Fibroblast of skin of left quadriceps (primary cell): ENCODE data around the gene PBX2.
"Not testable (repeated sequence)": the region's sequence is repeated elsewhere in the genome, so short reads cannot be mapped to it uniquely, and the experiment has no call there.

Experiments
- DNase-seq, 2 experiments: peaks; one replicate each; pipeline ENCODE4 v3.0.0-alpha.2; 2013; ENCODE audit warnings: low read depth in 2 of 2

Gene PBX2, protein sequence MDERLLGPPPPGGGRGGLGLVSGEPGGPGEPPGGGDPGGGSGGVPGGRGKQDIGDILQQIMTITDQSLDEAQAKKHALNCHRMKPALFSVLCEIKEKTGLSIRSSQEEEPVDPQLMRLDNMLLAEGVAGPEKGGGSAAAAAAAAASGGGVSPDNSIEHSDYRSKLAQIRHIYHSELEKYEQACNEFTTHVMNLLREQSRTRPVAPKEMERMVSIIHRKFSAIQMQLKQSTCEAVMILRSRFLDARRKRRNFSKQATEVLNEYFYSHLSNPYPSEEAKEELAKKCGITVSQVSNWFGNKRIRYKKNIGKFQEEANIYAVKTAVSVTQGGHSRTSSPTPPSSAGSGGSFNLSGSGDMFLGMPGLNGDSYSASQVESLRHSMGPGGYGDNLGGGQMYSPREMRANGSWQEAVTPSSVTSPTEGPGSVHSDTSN

DNA sequence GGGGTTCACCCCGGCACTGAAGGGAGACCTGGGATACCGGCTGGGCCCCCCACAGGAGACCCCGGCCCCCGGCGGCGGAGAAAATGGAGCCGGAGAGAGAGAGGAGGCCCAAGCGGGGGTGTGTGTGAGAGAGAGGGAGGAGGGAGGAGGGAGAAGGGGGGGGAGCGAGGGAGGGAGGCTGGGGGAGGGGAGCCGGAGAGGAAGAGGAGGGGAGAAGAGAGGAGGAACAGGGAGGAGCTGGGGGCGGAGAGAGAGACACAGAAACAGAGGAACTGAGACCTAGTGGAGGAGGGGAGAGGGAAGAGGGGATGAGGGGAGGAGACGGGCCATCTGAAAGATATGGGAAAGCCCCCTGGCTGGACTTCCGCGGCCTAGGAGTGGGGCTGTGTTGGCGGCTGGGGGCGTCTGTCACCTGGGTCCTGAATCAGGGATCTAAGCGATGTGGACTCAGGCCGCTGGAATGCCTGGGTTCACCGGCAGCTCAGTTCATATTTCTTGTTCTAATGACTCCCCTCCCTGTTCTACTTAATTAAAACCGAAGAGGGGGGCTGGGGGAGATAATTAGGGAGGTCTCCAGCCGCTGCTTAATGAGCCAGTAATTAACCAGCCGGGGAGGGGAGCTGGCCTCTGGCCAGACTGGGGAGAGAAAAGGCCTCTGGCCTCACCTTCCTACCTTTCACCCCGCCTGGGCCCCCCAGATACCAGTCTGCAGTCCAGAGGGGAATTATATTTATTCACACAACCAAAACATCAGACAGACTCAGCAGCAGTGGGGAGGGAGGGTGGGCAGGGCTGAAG, at the start of gene PBX2:
PBX2 (minus strand) TSS at position 149 of the 798 bp plus-strand sequence. CDS start 287 bp downstream, outside the sequence.
- peak; percentile 85 to 87 for DNase-seq

DNA sequence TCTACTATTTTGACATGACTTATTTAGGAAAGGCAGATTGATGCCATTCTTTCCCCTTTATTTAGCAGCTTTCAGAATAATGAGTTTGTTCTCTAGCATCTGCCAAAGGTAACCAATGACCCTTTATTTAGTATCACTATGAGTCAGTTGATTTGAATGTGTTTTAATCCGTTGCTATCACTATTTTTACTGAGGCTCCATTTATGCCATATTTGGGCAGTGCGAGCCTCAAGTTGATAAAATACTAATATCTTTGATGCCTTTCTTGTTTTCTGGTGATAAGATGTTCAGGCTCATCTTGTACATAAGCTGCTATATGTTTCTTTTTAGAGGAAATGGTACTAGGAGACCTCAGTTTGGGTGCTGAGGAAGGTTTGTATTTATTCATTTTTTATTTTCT, 49.5 kb upstream of the PBX2 start:
- DNase-seq, result no peak

DNA sequence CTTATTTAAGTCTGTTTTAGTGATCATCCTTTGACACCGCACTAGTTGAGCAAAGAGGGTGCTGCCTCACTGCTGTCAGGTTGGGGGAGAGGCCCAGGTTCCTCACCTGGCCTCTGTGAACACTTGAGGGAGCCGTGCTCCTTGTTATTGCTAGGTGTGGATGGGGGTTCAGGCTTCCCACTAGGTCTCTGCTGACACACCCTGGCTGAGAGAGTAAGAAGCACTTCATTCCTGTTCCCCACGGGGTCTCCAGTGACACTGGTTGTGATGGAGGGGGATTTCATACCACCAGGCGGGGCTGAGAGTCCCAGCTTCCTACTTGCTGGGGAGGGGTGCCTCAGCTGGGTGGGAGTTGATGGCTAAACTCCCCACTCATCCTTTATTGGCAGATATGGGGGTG, 44.9 kb upstream of the PBX2 start:
- no peak for DNase-seq

DNA sequence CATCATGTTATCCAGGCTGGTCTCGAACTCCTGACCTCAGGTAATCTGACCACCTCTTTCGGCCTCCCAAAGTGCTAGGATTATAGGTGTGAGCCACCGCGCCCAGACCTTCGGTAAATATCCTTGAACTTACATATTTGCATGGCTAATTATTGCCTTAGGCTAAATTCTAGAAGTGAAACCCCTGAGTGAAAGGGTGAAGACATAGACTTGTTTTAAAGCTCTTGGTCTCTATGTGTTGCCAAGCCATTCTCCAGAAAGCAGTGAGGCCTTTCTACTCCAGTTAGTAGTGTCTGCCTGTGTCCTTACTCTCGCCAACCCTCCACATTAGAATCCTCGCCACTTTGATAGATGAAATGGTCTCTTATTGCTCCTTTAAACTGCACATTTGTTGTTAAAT, 36.4 kb upstream of the PBX2 start:
- no peak for DNase-seq

DNA sequence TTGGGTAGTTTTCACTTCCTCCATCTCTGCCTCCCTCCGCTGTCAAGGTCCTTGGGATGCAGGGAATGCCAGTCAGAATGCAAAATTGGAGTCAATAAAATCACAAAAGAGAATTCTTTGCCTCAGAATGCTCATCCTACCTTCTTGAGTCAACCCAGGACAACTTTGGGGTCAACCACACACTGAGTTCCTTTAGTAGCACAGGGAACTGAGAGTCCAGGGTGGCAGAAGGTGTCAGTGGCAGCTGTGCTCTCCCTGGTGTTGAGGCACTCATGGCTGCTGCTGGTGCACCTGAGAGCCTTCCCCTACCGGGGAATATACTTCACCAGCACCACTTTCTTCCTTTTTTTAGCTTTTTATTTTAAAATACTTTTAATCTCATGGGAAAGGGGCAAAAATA, 34.7 kb upstream of the PBX2 start:
- DNase-seq, result no peak

DNA sequence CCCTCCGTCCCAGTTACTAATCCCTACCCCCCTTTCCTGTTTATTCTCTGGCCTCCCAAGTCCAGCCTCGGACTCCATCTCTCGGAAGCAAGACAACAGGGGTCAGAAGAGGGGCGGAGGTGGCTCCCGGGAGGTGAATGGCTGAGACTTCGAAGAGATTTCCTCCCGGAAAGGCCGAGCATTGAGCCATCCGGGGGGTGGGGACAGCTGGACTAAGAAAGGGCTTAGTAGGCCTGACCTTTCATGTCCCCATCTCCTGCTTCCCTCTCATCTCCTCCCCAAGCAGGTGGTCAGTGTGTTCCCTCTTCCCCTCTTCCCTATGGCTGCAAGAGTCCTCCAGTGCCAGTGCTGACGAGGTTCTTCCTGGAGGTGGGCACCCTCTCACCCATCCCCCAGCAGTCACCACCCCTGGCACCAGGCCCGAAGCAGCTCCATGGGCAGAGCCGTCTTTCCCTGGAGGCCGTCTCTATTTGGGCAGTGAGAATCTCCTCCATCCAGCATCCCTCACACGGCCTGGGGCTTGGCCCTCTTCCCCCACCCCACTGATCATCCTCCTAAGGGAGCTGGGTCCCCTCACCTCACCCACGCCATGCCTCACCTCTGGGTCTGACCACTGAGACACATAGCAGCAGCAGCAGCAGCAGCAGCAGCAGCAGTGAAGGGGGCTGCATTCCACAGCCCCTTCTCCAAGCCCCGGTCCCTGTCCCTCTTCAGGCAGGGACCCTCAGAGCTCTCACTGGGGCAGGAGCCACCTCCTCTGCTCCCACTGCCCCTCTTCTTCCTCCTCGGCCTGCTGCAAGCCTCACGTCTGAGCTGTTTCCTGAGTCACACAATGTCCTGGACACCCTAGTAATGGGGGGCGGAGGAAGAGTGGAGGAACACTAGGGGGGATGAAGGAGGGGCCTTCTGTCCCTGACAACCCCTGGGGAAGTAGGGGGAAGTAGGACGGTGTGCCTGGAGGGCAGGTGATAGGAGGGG, 33.5 kb upstream of the PBX2 start, which contains the start of gene NOTCH4:
NOTCH4 (minus strand) TSS at position 810 of the 978 bp plus-strand sequence; CDS start at position 671, 139 bp downstream.
- DNase-seq, result no peak

DNA sequence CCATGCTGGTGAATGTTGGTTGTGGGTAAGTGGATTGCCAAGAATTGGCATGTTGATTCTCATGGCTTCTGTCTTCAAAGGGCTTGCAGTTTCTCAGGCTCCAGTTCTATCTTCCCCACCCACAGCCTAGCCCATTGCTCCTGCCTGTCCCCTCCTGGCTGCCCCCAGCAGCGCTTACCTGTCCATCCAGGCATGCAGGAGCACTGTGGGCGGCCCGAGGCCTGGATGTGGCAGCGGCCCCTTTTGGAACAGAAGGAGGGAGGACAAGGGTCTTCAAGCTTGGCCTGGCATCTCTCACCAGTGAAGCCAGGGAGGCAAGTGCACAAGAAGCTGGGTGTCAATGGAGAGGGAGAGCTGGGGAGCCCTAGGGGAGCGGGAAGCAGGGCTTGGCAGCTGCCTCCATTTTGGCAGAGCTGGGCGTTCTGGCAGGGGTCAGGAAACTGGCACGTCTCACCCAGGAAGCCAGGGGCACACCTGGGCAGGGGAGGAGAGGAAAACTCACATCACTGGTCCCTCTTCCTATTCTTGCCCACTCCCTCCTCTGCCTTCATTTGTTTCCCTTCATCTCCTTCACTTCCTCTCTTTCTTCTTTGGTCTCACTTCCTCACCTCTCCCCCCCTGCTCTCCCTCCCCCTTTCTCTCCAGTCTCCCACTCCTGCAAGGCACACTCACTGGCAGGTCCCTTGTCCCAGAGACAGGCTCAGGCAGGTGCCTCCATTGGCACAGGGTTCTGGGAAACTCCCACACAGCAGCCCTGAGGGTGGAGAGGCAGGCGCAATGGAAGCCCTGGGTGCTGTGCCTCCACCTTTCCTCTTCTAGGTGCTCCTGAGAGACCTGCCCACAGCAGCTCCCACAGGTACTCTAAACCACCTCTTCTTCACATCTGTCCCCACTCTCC, 32.6 kb upstream of the PBX2 start:
- DNase-seq, result no peak

DNA sequence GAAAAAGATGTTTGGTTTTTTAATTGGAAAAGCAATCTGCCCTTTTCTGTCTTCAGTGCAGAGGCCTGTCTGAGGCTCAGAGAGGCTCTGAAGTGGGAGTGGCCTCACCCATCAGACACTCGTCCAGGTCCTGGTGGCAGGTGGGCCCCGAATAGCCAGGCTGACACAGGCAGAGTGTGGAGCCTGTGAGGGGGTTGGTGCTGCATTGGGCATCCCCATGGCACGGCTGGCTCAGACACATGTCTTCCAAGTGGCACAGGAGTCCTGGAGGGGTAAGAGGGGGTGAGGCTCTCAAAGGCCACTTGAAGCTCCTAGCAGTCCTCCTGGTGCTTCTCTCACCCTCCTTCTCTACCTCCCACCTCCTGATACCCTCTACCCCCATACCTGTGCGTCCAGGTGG, 30.0 kb upstream of the PBX2 start:
- no peak for DNase-seq

DNA sequence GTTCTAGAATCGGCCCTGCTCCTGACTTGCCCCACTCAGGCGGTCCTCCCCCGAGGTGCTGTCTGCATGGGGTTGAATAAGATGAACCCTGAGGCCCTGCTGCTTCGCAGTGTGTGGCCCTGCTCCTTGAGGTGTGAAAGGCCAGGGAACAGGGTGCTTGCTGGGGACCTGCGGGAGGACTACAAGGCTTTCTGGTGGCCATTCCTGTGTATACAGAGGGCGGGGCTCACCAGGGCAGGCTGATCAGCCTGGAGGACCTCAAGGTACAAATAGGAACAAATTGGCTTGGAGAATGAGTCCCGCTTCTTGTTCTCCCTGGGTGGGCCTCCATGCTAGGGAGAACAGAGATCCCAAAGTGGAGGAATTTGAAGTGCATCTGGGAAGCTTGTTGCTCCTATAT, 28.2 kb upstream of the PBX2 start:
- DNase-seq, result no peak

DNA sequence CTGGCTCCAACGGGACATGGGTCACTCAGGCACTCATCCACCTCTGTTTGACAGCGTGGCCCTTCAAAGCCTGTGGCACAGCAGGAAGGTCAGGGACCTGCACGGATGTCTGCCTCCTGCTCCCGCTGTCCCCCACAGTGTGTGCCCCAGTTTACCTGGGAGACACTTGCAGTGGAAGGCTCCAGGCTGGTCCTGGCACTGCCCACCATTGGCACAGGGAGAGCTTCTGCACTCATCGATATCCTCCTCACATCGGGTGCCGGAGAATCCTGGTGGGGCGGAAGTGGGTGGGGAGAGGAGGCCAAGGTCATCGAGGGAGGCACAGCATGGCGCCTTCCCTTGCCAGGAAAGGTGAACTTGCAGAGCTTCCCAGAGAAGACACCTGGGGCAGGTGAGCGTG, 27.0 kb upstream of the PBX2 start:
- no peak for DNase-seq

DNA sequence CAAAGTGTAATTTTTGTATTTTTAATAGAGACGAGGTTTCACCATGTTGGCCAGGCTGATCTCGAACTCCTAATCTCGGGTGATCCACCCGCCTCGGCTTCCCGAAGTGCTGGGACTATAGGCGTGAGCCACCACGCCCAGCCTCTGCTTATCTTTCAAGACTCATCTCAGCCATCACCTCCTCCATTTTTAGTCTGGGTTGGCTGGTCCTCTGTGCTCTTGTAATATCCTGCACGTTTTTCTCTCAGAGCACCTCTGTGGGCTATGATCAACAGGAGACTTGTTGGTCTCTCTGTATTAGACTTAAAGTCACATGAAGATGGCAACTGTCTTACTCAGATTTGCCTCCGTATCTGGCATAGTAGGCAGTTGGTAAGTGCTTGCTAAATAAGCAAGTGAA, 26.3 kb upstream of the PBX2 start:
- DNase-seq, result no peak

DNA sequence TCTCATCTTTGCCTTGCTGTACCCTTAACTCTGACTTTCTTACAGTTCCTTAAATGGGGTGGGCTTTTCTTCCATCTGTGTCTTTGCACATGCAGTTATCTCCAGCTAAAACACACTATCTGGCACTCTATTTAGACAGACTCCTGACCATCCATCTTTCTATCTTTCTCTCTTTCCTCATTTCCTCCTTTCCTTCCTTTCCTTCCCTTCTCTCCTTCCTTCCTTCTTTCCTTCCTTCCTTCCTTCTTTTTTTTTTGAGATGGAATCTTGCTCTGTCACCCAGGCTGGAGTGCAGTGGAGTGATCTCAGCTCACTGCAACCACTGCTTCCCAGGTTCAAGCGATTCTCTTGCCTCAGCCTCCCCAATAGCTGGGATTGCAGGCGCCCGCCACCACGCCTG, 25.6 kb upstream of the PBX2 start:
- no peak for DNase-seq

DNA sequence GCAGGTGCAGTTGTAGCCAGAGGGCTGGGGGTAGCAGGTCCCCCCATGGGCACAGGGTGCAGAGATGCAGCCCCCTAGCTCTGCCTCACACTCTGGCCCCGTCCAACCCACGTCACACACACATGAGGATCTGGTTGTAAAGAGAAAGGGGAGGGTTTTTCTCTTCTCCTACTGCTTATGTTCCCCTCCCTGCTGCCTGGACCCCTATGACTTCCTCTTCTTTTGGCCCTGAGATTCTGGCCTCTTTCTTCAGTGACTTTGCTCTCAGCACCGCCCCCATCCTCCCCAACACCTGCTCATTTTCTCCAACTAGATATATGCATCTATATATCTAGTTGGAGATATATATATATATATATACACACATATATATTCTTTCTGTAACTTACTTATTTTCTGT, 24.1 kb upstream of the PBX2 start:
- no peak for DNase-seq

DNA sequence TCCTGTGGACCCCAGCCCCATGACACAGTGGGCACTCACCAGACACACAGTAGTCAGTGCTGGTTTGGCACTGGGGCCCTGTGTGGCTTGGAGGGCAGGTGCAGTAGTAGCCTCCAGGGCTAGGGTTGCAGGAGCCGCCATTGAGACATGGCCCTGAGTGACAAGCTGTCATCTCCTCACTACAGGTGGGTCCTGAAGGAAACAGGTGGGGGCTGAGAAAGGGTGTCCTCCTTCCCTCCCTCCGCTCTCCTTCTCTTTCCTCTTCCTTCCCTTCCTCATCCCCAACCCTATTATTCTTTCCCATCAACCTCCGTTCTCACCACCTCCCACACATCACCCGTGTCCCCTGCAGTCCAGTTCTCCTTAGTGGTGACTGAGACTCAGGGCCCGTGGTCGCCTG, 23.6 kb upstream of the PBX2 start:
- DNase-seq, result no peak

DNA sequence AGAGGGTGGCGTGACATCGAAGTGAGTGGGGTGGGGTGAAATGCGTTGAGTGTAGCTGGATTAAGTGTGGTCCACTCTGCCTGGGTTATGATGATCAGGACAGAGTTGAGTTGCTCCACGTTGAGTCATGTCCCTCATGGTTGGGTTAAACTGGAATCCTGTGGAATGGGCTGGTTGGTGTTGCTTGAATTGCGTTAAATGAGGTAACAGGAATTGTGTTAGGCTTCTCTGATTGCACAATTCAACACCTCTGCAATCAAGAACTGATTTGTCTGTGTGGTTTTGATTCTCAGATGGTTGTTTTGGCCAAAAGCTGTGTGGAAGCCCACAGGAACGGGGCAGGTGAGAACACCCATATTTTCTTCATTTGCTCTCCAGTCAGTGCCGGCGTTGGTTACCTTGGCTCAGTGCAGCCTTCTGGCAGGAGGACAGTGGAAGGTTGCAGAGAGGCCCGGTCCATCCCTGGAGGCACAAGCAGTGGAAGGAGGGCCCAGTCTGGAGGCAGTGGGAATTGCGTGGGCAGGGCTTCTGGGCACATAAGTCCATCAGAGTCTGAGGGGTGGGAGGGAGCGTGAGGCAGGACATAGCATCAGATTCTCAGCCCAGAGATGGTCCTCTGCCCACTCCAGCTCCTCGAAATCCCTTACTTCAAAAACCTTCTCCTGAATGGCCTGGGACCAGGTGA, 22.2 kb upstream of the PBX2 start:
- DNase-seq, result no peak

DNA sequence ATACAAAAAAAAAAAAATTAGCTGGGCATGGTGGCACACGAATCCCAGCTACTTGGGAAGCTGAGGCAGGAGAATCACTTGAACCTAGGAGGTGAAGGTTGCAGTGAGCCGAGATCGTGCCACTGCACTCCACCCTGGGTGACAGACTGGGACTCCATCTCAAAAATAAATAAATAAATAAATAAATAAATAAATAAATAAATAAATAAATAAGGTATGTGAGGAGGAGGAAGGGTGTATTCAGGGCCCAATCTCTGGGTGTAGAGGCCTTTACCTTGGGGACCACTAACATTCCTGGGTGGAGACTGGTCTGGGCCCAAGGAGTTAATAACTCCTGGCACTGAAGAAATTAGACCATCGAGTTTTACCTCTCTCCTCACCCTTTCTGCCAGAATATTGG, 21.4 kb upstream of the PBX2 start:
- DNase-seq, result not testable (repeated sequence)

DNA sequence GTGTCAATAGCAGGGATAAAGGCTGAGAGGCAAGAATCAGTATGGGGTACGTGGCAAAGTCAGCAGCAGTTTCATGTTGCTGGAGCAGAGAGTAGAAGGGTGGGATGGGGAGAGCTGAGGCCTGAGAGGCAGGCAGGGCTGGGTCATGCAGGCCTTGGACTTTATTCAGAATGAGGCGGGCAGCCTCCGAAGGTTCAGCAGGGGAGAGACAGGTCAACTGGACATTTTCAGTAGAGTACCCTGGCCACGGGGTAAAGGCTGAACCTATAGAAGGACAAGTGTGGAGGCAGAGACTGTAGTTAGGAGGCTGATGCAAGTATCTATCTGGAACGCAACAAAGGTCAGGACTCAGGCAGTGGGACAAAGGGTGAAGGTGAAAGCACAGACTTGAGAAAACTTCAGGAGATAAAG, 20.2 kb upstream of the PBX2 start:
- DNase-seq, result no peak

DNA sequence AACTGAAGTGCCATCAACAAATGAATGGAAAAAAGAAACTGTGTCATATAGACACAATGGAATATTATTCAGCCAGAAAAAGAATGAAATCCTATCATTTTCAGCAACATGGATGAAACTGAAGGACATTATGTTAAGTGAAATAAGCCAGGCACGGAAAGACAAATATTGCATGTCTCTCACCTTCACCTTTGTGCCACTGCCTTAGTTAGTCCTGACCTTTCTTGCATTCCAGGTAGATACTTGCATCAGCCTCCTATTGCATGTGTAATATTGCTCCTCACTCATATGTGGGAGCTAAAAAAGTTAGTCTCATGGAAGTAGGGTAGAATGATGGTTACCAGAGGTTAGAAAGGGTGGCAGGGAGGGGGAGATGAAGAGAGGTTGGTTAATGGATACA, 19.0 kb upstream of the PBX2 start:
- no peak for DNase-seq

DNA sequence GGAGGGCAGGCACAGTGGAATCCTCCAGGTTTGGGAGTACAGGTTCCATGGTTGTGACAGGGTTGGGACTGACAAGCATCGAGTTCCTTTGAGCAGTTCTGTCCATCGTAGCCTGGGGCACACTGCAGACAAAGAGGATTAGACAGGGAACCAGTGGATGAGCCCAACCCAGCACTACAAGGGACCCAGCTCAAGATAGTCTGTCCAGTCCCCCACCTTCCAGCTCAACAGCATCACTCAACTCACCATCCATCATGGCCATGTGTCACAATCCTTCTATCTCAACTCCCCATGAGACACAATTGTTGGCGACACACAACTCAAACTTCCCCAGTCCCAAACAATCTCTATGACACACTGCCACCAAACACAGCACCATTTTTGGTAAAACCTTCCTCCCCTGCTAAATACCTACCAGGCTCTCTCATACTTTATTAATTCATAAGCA, 14.3 kb upstream of the PBX2 start:
- DNase-seq, result no peak
